ENCODE data around the gene KHDC4. TPM values are rescaled to one million over a fixed set of nuclear protein-coding genes. Genes with fewer than 3 reads are reported as not detected.
A peak's percentile ranks its signal among the peaks of the same experiment; 100 is the strongest.

The KHDC4 gene
- total and polyA plus RNA-seq, 2 donors (not counting 3 experiments of a cell fraction or from before 2014, with no cell fraction given): 47.9 to 54.1 TPM

- H3K4me1 ChIP-seq (ENCODE audit: control insufficient read depth, extremely low read depth, insufficient read depth, low read length): peaks cover 63% of the 10 kb centered on the region
- intact Hi-C loops (cut with micrococcal nuclease): no loop called here
- DNase-seq (ENCODE audit: low read depth, low spot score): no peak
- H3K4me2 ChIP-seq (ENCODE audit: insufficient read depth, low read length): peak overlapping the region; percentile 63
- dilution Hi-C loops (cut with MboI; ENCODE audit: extremely low pct_ligation_motif_present, low sequenced_read_pairs): no loop called here
- no peaks in the 10 kb centered on the region for H3K9me1 ChIP-seq (replicated peaks; ENCODE audit: control insufficient read depth, extremely low read depth, insufficient read depth, low read length)
- H4K20me1 ChIP-seq (replicated peaks; ENCODE audit: control insufficient read depth, extremely low read depth, insufficient read depth, low read length): no peaks in the 10 kb centered on the region
- CTCF ChIA-PET: interaction anchor here (1.3 to 12.1 kb wide), 5 partner anchors 9 to 47 kb away, joined by 4 to 138 read pairs (median 8); partner anchors contain the start of gene KHDC4
- peak; percentile 35 for FAIRE-seq
- no peaks in the 10 kb centered on the region for H3K36me3 ChIP-seq (ENCODE audit: control insufficient read depth in 2 of 2, extremely low read depth in 1 of 2, insufficient read depth in 2 of 2, low read length in 2 of 2)
- POLR2A ChIA-PET: no interaction called here
- H3K4me3 ChIP-seq (replicated peaks in 1 of 3; ENCODE audit: insufficient read depth in 1 of 3, low read depth in 1 of 3, low read length in 3 of 3): no peak overlapping the region
- peak overlapping the region; percentile 55 for H3K27ac ChIP-seq (ENCODE audit: insufficient read depth, low read depth, low read length)
- TF ChIP-seq POLR2A (IDR thresholded peaks at IDR 0.05; ENCODE audit: low read depth, low read length) (no peak), JUN (IDR thresholded peaks at IDR 0.05; ENCODE audit: borderline replicate concordance, insufficient read depth, insufficient read length, low read depth) (no peak), FOS (IDR thresholded peaks at IDR 0.05; ENCODE audit: borderline replicate concordance, insufficient read depth, low read length) (no peak), GATA2 (IDR thresholded peaks at IDR 0.05; ENCODE audit: insufficient read depth, insufficient read length, low read depth, low read length) (no peak), MAX (IDR thresholded peaks at IDR 0.05; ENCODE audit: insufficient read depth, insufficient read length) (no peak), CTCF (IDR thresholded peaks at IDR 0.05; ENCODE audit: extremely low read depth in 1 of 2, insufficient read depth in 1 of 2, low read depth in 1 of 2, low read length in 2 of 2) (no peak), MYC (IDR thresholded peaks at IDR 0.05; ENCODE audit: low read depth, low read length) (no peak), EZH2 (IDR thresholded peaks at IDR 0.05; ENCODE audit: borderline replicate concordance, low read depth, low read length, severe bottlenecking) (no peak), POLR2AphosphoS5 (IDR thresholded peaks at IDR 0.05; ENCODE audit: insufficient read depth, low read depth, low read length) (no peak)
- BruUV-seq (replicated peaks): no TSS peak
- peaks cover 43% of the 10 kb centered on the region for H3K79me2 ChIP-seq (ENCODE audit: control insufficient read depth, insufficient read depth, low read length)
- H3K9me3 ChIP-seq (replicated peaks; ENCODE audit: control insufficient read depth, insufficient read depth, low read length): no peaks in the 10 kb centered on the region
- no peaks in the 10 kb centered on the region for H3K27me3 ChIP-seq (ENCODE audit: control insufficient read depth in 2 of 2, insufficient read depth in 2 of 2, low read length in 2 of 2)
- no peak overlapping the region for H3K9ac ChIP-seq (replicated peaks; ENCODE audit: extremely low read depth, insufficient read depth, low read length)
- no peak overlapping the region for H2AFZ ChIP-seq (ENCODE audit: low read depth, low read length)
Observed at GRCh38 chr1:155979597-155980343, 45.6 kb upstream of the KHDC4 start.

Measured in endothelial cell of umbilical vein (primary cell).